Activated effector memory CD4-positive, alpha-beta T cell treated with anti-CD3 and anti-CD28 coated beads, Interleukin-2, amount 50 U/mL, for 16 hours (primary cell): ENCODE measurements around the gene PID1.

Source experiments
- DNase-seq: peaks from one replicate; pipeline ENCODE4 v3.0.0-alpha.2; 2020

The PID1 gene

GRCh38 chr2:229160984-229161383 is 110.1 kb downstream of the PID1 start:
- no peak for DNase-seq

GRCh38 chr2:229160180-229160579 is 110.9 kb downstream of the PID1 start:
- no peak for DNase-seq

GRCh38 chr2:229159405-229159804 is 111.7 kb downstream of the PID1 start:
- DNase-seq: no peak

GRCh38 chr2:229154381-229154780 is 116.7 kb downstream of the PID1 start:
- DNase-seq: no peak

GRCh38 chr2:229153951-229154350 is 117.1 kb downstream of the PID1 start:
- DNase-seq: no peak

- DNase-seq: no peak
Measured at GRCh38 chr2:229153267-229153666, 117.8 kb downstream of the PID1 start.

- DNase-seq: no peak
Measured at GRCh38 chr2:229152674-229153073, 118.4 kb downstream of the PID1 start.

- no peak for DNase-seq
Measured at GRCh38 chr2:229150317-229150716, 120.8 kb downstream of the PID1 start.

- no peak for DNase-seq
Measured at GRCh38 chr2:229141424-229142025, 129.6 kb downstream of the PID1 start.

GRCh38 chr2:229137639-229138038 is 133.4 kb downstream of the PID1 start:
- no peak for DNase-seq

GRCh38 chr2:229137066-229137465 is 134.0 kb downstream of the PID1 start:
- no peak for DNase-seq

GRCh38 chr2:229133155-229133772 is 137.8 kb downstream of the PID1 start:
- DNase-seq: no peak

GRCh38 chr2:229132236-229132635 is 138.9 kb downstream of the PID1 start:
- no peak for DNase-seq

GRCh38 chr2:229130522-229130921 is 140.6 kb downstream of the PID1 start:
- no peak for DNase-seq

- DNase-seq: no peak
Measured at GRCh38 chr2:229129738-229130371, 141.2 kb downstream of the PID1 start.

- no peak for DNase-seq
Measured at GRCh38 chr2:229127471-229127870, 143.6 kb downstream of the PID1 start.

GRCh38 chr2:229126066-229126465 is 145.0 kb downstream of the PID1 start:
- no peak for DNase-seq

- no peak for DNase-seq
Measured at GRCh38 chr2:229124136-229124535, 147.0 kb downstream of the PID1 start.

GRCh38 chr2:229118927-229119326 is 152.2 kb downstream of the PID1 start:
- DNase-seq: no peak

- no peak for DNase-seq
Measured at GRCh38 chr2:229118336-229118735, 152.8 kb downstream of the PID1 start.

- no peak for DNase-seq
Measured at GRCh38 chr2:229111744-229112143, 159.3 kb downstream of the PID1 start.

- DNase-seq: no peak
Measured at GRCh38 chr2:229109195-229109594, 161.9 kb downstream of the PID1 start.

- DNase-seq: no peak
Measured at GRCh38 chr2:229107601-229108000, 163.5 kb downstream of the PID1 start.

- no peak for DNase-seq
Measured at GRCh38 chr2:229104974-229105387, 166.1 kb downstream of the PID1 start.

- no peak for DNase-seq
Measured at GRCh38 chr2:229104025-229104424, 167.1 kb downstream of the PID1 start.
